Esophagus muscularis mucosa (tissue), 4 donors: ENCODE results near the gene IGFBP7. TPM values are rescaled to one million over a fixed set of nuclear protein-coding genes. Genes with fewer than 3 reads are reported as not detected.

Experiments
- DNase-seq: peaks from one replicate; pipeline ENCODE4 v3.0.0-alpha.2; 2017; ENCODE audit errors: extremely low spot score
- H3K27ac ChIP-seq, 4 donors: fragments of 200-600 bp; sonication (generic); replicated peaks in 1 of 4; 1 replicate in 3 of 4; 2 replicates in 1 of 4; pipeline ENCODE4 v1.5.1; 2016 to 2019; ENCODE audit warnings: mild to moderate bottlenecking in 1 of 4
- H3K27me3 ChIP-seq, 4 donors: fragments of 200-600 bp; sonication (generic); one replicate each; pipeline versions ENCODE4 v1.5.1 to v1.6.0; 2016 to 2019
- H3K36me3 ChIP-seq, 4 donors: fragments of 200-600 bp; sonication (generic); one replicate each; pipeline ENCODE4 v1.5.1; 2016 to 2019
- H3K4me1 ChIP-seq, 4 donors: fragments of 200-600 bp; sonication (generic); one replicate each; pipeline ENCODE4 v1.5.1; 2016 to 2019
- H3K4me3 ChIP-seq, 4 donors: fragments of 200-600 bp; sonication (generic); 1 replicate in 2 of 4; 2 replicates in 2 of 4; pipeline ENCODE4 v1.5.1; 2016 to 2019; ENCODE audit warnings: mild to moderate bottlenecking in 4 of 4, moderate library complexity in 1 of 4
- H3K9me3 ChIP-seq, 4 donors: fragments of 200-600 bp; sonication (generic); 1 replicate in 3 of 4; 2 replicates in 1 of 4; pipeline ENCODE4 v1.5.1; 2016 to 2019
- CTCF ChIP-seq, 3 experiments: fragments of 200-600 bp in 2 of 3; fragments of 450-650 bp in 1 of 3; sonication (generic) in 2 of 3; IDR thresholded peaks; one replicate each; pipeline ENCODE4 v1.5.1; 2017 to 2019; ENCODE audit warnings: antibody characterized with exemption in 3 of 3, mild to moderate bottlenecking in 2 of 3, moderate library complexity in 1 of 3
- EP300 ChIP-seq: sonication (generic); formaldehyde crosslinking; IDR thresholded peaks from one replicate; pipeline ENCODE4 v1.6.1; 2017; ENCODE audit warnings: antibody characterized with exemption
- POLR2A ChIP-seq: fragments of 450-650 bp; IDR thresholded peaks from one replicate; pipeline ENCODE4 v1.6.1; 2017; ENCODE audit warnings: antibody characterized with exemption, moderate library complexity, mild to moderate bottlenecking, low read depth
- POLR2AphosphoS5 ChIP-seq, 2 donors: sonication (generic); formaldehyde crosslinking; IDR thresholded peaks; one replicate each; pipeline ENCODE4 v1.6.1; 2017; ENCODE audit warnings: antibody characterized with exemption in 2 of 2
- WGBS: methylation state at CpG from one replicate; pipeline ENCODE4 v1.1.5; 2018; 5-methylcytosine and 5-hydroxymethylcytosine counted together
- intact Hi-C: fragments of 100-400 bp; cut with DNase I; formaldehyde crosslinking; loops from one replicate; pipeline ENCODE4 v1.15.1; 2023
- total RNA-seq, 4 donors: library from RNA; depleted of rRNA; stranded (reverse); fragments of >200 nt; gene quantifications; one replicate each; pipeline versions ENCODE4 v1.1.0 to v1.2.1, GENCODE V29; 2016

The IGFBP7 gene
- total RNA-seq, 4 donors from 2014 or later: 712 to 1,070 (median 762) TPM

GRCh38 chr4:57086031-57086723, 24.0 kb downstream of the IGFBP7 start:
- no peak overlapping the region for H3K4me3 ChIP-seq
- intact Hi-C loops: no loop called here
- no peaks in the 10 kb centered on the region for H3K9me3 ChIP-seq
- WGBS: 58% methylated on average over 3 of the region's 4 CpGs
- DNase-seq: no peak
- TF ChIP-seq POLR2AphosphoS5 (IDR thresholded peaks at IDR 0.05) (no peak), CTCF (IDR thresholded peaks at IDR 0.05) (no peak), EP300 (no peak), POLR2A (no peak)
- H3K36me3 ChIP-seq: peaks cover 0 to 8% (median 6%) of the 10 kb centered on the region in 4 donors
- H3K4me1 ChIP-seq: peaks cover 30 to 53% (median 40%) of the 10 kb centered on the region in 4 donors
- no peak overlapping the region for H3K27ac ChIP-seq
- H3K27me3 ChIP-seq: no peaks in the 10 kb centered on the region

- TF ChIP-seq POLR2AphosphoS5 (IDR thresholded peaks at IDR 0.05) (no peak), EP300 (no peak)
- 81% methylated on average over 4 of the region's 4 CpGs for WGBS
- H3K36me3 ChIP-seq: peaks cover 0 to 5% (median 3%) of the 10 kb centered on the region in 4 donors
- no peak overlapping the region for H3K27ac ChIP-seq
- H3K4me1 ChIP-seq: peaks cover 34 to 53% (median 44%) of the 10 kb centered on the region in 4 donors
- no peak overlapping the region for H3K4me3 ChIP-seq
- intact Hi-C loops: no loop called here
- no peaks in the 10 kb centered on the region for H3K27me3 ChIP-seq
- DNase-seq: no peak
- no peaks in the 10 kb centered on the region for H3K9me3 ChIP-seq
These were observed 24.9 kb downstream of the IGFBP7 start for GRCh38 chr4:57085278-57085677.

GRCh38 chr4:57084360-57084759, 25.8 kb downstream of the IGFBP7 start:
- no peak overlapping the region for H3K4me3 ChIP-seq
- WGBS: 74% methylated on average over 2 of the region's 2 CpGs
- no peaks in the 10 kb centered on the region for H3K27me3 ChIP-seq
- intact Hi-C loops: no loop called here
- DNase-seq: no peak
- H3K4me1 ChIP-seq: peaks cover 42 to 56% (median 45%) of the 10 kb centered on the region in 4 donors
- no peaks in the 10 kb centered on the region for H3K9me3 ChIP-seq
- TF ChIP-seq POLR2A (no peak), EP300 (no peak), POLR2AphosphoS5 (IDR thresholded peaks at IDR 0.05) (no peak), CTCF (IDR thresholded peaks at IDR 0.05) (no peak)
- peaks cover 0 to 5% (median 0%) of the 10 kb centered on the region in 4 donors for H3K36me3 ChIP-seq
- no peak overlapping the region for H3K27ac ChIP-seq

- Histone ChIP-seq H3K9me3 (no peaks in the 10 kb centered on the region), H3K36me3 (peaks cover 0 to 2% (median 0%) of the 10 kb centered on the region in 4 donors), H3K4me3 (no peak overlapping the region), H3K4me1 (peaks cover 55 to 63% (median 57%) of the 10 kb centered on the region in 4 donors), H3K27me3 (no peaks in the 10 kb centered on the region), H3K27ac (peak overlapping the region in 3 of 4 donors; percentile 70 to 82 (median 80))
- intact Hi-C loops: no loop called here
- WGBS: 26% methylated on average over 2 of the region's 2 CpGs
- TF ChIP-seq POLR2AphosphoS5 (IDR thresholded peaks at IDR 0.05) (peak in 1 of 2 donors; percentile 16), EP300 (no peak), POLR2A (no peak)
- no peak for DNase-seq
These were observed 27.1 kb downstream of the IGFBP7 start for GRCh38 chr4:57083090-57083489.

- no peaks in the 10 kb centered on the region for H3K9me3 ChIP-seq
- H3K27me3 ChIP-seq: no peaks in the 10 kb centered on the region
- no peak for TF ChIP-seq POLR2AphosphoS5 (IDR thresholded peaks at IDR 0.05)
- no peak for TF ChIP-seq POLR2A
- no peak for TF ChIP-seq EP300
- no peak for TF ChIP-seq CTCF (IDR thresholded peaks at IDR 0.05)
- peak overlapping the region; percentile 70 to 82 (median 77) for H3K27ac ChIP-seq
- H3K4me3 ChIP-seq: no peak overlapping the region
- H3K36me3 ChIP-seq: no peaks in the 10 kb centered on the region
- intact Hi-C loops: no loop called here
- 73% methylated on average over 8 of the region's 9 CpGs for WGBS
- DNase-seq: no peak
- H3K4me1 ChIP-seq: peaks cover 58 to 68% (median 66%) of the 10 kb centered on the region in 4 donors
These were observed 28.2 kb downstream of the IGFBP7 start for GRCh38 chr4:57081651-57082621.
